ENCODE results near the gene LRP1B.

The LRP1B gene

GRCh38 chr2:141694180-141694579 is 436.6 kb downstream of the LRP1B start:
- no peak for DNase-seq (ENCODE audit: low read depth in 2 of 2)

GRCh38 chr2:141692829-141693228 is 438.0 kb downstream of the LRP1B start:
- no peak for DNase-seq (ENCODE audit: low read depth in 2 of 2)

GRCh38 chr2:141676139-141676538 is 454.7 kb downstream of the LRP1B start:
- no peak for DNase-seq (ENCODE audit: low read depth in 2 of 2)

- DNase-seq (ENCODE audit: low read depth in 2 of 2) = no peak
Observed at GRCh38 chr2:141666191-141666590, 464.6 kb downstream of the LRP1B start.

- DNase-seq (ENCODE audit: low read depth in 2 of 2) = no peak
Observed at GRCh38 chr2:141660232-141660631, 470.6 kb downstream of the LRP1B start.

- DNase-seq (ENCODE audit: low read depth in 2 of 2) = no peak
Observed at GRCh38 chr2:141654311-141654710, 476.5 kb downstream of the LRP1B start.

GRCh38 chr2:141653184-141653583 is 477.6 kb downstream of the LRP1B start:
- DNase-seq (ENCODE audit: low read depth in 2 of 2) = no peak

GRCh38 chr2:141652308-141652707 is 478.5 kb downstream of the LRP1B start:
- DNase-seq (ENCODE audit: low read depth in 2 of 2) = no peak

GRCh38 chr2:141647353-141647752 is 483.5 kb downstream of the LRP1B start:
- no peak for DNase-seq (ENCODE audit: low read depth in 2 of 2)

- no peak for DNase-seq (ENCODE audit: low read depth in 2 of 2)
Observed at GRCh38 chr2:141641462-141641861, 489.4 kb downstream of the LRP1B start.

- DNase-seq (ENCODE audit: low read depth in 2 of 2) = no peak
Observed at GRCh38 chr2:141639809-141640208, 491.0 kb downstream of the LRP1B start.

GRCh38 chr2:141633132-141633531 is 497.7 kb downstream of the LRP1B start:
- DNase-seq (ENCODE audit: low read depth in 2 of 2) = no peak

GRCh38 chr2:141630407-141630930 is 500.3 kb downstream of the LRP1B start:
- no peak for DNase-seq (ENCODE audit: low read depth in 2 of 2)

- DNase-seq (ENCODE audit: low read depth in 2 of 2) = no peak
Observed at GRCh38 chr2:141620372-141620771, 510.4 kb downstream of the LRP1B start.

- no peak for DNase-seq (ENCODE audit: low read depth in 2 of 2)
Observed at GRCh38 chr2:141618457-141618856, 512.4 kb downstream of the LRP1B start.

- no peak for DNase-seq (ENCODE audit: low read depth in 2 of 2)
Observed at GRCh38 chr2:141611981-141612380, 518.8 kb downstream of the LRP1B start.

GRCh38 chr2:141611176-141611571 is 519.6 kb downstream of the LRP1B start:
- DNase-seq (ENCODE audit: low read depth in 2 of 2) = no peak

- DNase-seq (ENCODE audit: low read depth in 2 of 2) = no peak
Observed at GRCh38 chr2:141610564-141611175, 520.1 kb downstream of the LRP1B start.

- DNase-seq (ENCODE audit: low read depth in 2 of 2) = no peak
Observed at GRCh38 chr2:141605163-141605562, 525.7 kb downstream of the LRP1B start.

GRCh38 chr2:141601511-141602152 is 529.2 kb downstream of the LRP1B start:
- no peak for DNase-seq (ENCODE audit: low read depth in 2 of 2)

GRCh38 chr2:141599721-141600120 is 531.1 kb downstream of the LRP1B start:
- no peak for DNase-seq (ENCODE audit: low read depth in 2 of 2)

- DNase-seq (ENCODE audit: low read depth in 2 of 2) = no peak
Observed at GRCh38 chr2:141598982-141599381, 531.8 kb downstream of the LRP1B start.

GRCh38 chr2:141595316-141595920 is 535.4 kb downstream of the LRP1B start:
- no peak for DNase-seq (ENCODE audit: low read depth in 2 of 2)

All from activated CD8-positive, alpha-beta memory T cell treated with anti-CD3 and anti-CD28 coated beads for 4 hours (primary cell).